ENCODE data around the gene MSANTD7. TPM values are rescaled to one million over a fixed set of nuclear protein-coding genes. Genes with fewer than 3 reads are reported as not detected.
A peak's percentile ranks its signal among the peaks of the same experiment; 100 is the strongest.

Gene MSANTD7
- total RNA-seq, 6 donors from 2014 or later, result 5.9 to 13.9 (median 7.5) TPM

DNA sequence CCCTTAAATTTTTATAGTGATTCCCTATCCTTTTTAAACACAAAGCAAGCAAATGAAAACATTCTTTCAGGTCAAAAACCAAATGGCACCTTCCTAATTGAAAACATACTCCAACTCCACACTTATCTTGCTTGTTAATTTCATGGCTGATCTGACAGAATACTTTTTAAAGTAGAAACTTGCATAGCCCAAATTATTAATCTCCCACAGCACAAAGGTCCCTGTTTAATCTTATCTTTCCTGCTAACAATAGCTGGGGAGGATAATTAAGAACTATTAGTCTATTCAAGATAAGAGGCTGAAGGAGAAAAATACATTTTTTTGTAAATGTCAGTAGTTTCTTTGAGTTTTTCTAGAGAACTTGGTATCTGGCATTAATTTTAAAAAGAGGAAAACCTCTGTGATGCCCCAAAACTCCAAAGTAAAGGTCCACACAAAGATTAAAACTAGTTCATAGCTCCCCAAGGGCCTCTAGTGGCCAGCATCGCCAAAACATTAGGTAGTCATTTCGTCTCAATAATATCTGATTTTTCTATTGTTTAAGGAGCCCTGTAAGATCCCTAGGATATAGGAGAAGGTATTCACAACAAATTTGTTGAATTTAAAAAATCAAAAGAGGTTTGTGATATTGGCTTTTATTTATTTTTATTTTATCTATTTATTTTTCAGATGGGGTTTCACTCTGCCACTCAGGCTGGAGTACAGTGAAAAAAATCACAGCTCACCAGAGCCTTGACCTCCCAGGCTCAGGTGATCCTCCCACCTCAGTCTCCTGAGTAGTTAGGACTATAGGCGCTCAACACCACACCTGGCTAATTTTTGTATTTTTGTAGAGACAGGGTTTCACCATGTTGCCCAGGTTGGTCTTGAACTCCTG is 15.0 kb upstream of the MSANTD7 start:
- ATAC-seq (ENCODE audit: low FRiP score in 2 of 2), result peak in 1 of 2 donors; percentile 68
- H3K27me3 ChIP-seq, result no peaks in the 10 kb centered on the region
- TF ChIP-seq, protein P1, sequence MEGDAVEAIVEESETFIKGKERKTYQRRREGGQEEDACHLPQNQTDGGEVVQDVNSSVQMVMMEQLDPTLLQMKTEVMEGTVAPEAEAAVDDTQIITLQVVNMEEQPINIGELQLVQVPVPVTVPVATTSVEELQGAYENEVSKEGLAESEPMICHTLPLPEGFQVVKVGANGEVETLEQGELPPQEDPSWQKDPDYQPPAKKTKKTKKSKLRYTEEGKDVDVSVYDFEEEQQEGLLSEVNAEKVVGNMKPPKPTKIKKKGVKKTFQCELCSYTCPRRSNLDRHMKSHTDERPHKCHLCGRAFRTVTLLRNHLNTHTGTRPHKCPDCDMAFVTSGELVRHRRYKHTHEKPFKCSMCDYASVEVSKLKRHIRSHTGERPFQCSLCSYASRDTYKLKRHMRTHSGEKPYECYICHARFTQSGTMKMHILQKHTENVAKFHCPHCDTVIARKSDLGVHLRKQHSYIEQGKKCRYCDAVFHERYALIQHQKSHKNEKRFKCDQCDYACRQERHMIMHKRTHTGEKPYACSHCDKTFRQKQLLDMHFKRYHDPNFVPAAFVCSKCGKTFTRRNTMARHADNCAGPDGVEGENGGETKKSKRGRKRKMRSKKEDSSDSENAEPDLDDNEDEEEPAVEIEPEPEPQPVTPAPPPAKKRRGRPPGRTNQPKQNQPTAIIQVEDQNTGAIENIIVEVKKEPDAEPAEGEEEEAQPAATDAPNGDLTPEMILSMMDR (IDR thresholded peaks at IDR 0.05), result peak in 5 of 6 experiments; percentile 28 to 53 (median 46)
- no peak for TF ChIP-seq POLR2AphosphoS5 (IDR thresholded peaks at IDR 0.05)
- 29 to 41% methylated on average over 3 of the region's 3 CpGs for WGBS, 2 donors
- no peak overlapping the region for H3K4me3 ChIP-seq
- no peaks in the 10 kb centered on the region for H3K36me3 ChIP-seq
- no peak overlapping the region for H3K27ac ChIP-seq
- H3K4me1 ChIP-seq, result no peaks in the 10 kb centered on the region
- DNase-seq, result no peak
- H3K9me3 ChIP-seq, result no peaks in the 10 kb centered on the region

- ATAC-seq (ENCODE audit: low FRiP score in 2 of 2) (no peak), DNase-seq (no peak)
- WGBS, 2 donors, result 78 to 87% methylated on average over 3 of the region's 3 CpGs
- no peaks in the 10 kb centered on the region for H3K4me1 ChIP-seq
- TF ChIP-seq, protein P1 (IDR thresholded peaks at IDR 0.05), result no peak
- TF ChIP-seq POLR2A (IDR thresholded peaks at IDR 0.05), result no peak
- TF ChIP-seq POLR2AphosphoS5 (IDR thresholded peaks at IDR 0.05), result no peak
- TF ChIP-seq EP300 (IDR thresholded peaks at IDR 0.05), result no peak
- no peak overlapping the region for H3K4me3 ChIP-seq
- H3K9me3 ChIP-seq, result no peaks in the 10 kb centered on the region
- no peaks in the 10 kb centered on the region for H3K27me3 ChIP-seq
- H3K27ac ChIP-seq, result no peak overlapping the region
- no peaks in the 10 kb centered on the region for H3K36me3 ChIP-seq
Observed at GRCh38 chr10:14823966-14824365, 14.1 kb upstream of the MSANTD7 start.

DNA sequence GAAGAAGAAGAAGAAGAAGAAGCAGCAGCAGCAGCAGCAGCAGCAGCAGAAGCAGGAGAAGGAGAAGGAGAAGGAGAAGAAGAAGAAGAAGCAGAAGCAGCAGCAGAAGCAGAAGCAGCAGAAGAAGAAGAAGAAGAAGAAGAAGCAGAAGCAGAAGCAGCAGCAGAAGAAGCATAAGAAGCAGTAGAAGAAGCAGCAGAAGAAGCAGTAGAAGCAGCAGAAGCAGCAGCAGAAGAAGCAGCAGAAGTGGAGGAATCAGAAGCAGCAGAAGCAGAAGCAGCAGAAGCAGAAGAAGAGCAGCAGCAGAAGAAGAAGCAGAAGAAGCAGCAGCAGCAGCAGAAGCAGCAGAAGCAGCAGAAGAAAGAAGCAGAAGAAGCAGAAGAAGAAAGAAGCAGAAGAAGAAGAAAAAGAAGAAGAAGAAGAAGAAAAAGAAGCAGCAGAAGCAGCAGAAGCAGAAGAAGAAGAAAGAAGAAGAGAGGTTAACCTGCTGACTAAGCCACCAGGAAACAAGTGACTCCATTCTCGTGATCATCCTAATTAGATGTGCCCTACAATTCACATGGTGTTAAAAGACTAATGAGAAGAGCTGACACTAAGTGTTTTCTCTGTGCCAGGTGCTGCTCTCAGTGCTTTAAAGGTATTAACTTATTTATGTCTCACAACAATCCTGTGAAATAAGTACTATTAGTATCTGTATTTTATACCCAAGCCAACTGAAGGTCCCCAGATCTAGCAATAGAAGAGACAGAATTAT is 11.9 kb upstream of the MSANTD7 start:
- Histone ChIP-seq H3K4me1 (no peaks in the 10 kb centered on the region), H3K36me3 (no peaks in the 10 kb centered on the region)
- TF ChIP-seq, protein P1 (IDR thresholded peaks at IDR 0.05), result no peak
- no peak for TF ChIP-seq POLR2A (IDR thresholded peaks at IDR 0.05)
- TF ChIP-seq POLR2AphosphoS5 (IDR thresholded peaks at IDR 0.05), result no peak
- no peak for TF ChIP-seq EP300 (IDR thresholded peaks at IDR 0.05)

GRCh38 chr10:14833106-14833505 is 5.0 kb upstream of the MSANTD7 start:
- no peaks in the 10 kb centered on the region for H3K9me3 ChIP-seq
- TF ChIP-seq, protein P1 (IDR thresholded peaks at IDR 0.05), result no peak
- TF ChIP-seq POLR2A (IDR thresholded peaks at IDR 0.05), result no peak
- TF ChIP-seq EP300 (IDR thresholded peaks at IDR 0.05), result no peak
- no peak for TF ChIP-seq POLR2AphosphoS5 (IDR thresholded peaks at IDR 0.05)
- H3K4me3 ChIP-seq, result no peak overlapping the region
- 81 to 85% methylated on average over 3 of the region's 3 CpGs for WGBS, 2 donors
- H3K4me1 ChIP-seq, result peaks cover 7 to 8% (median 7%) of the 10 kb centered on the region in 4 donors
- no peaks in the 10 kb centered on the region for H3K27me3 ChIP-seq
- H3K27ac ChIP-seq, result no peak overlapping the region
- ATAC-seq (ENCODE audit: low FRiP score in 2 of 2) (no peak), DNase-seq (no peak)
- no peaks in the 10 kb centered on the region for H3K36me3 ChIP-seq

More for the DNA sequence above, 11.9 kb upstream of the MSANTD7 start:
- Histone ChIP-seq H3K4me3 (no peak overlapping the region), H3K9me3 (no peaks in the 10 kb centered on the region), H3K27ac (peak overlapping the region in 1 of 4 donors; percentile 11), H3K27me3 (no peaks in the 10 kb centered on the region)
- WGBS, 2 donors, result 46 to 75% methylated on average over 1 of the region's 1 CpG
- ATAC-seq (ENCODE audit: low FRiP score in 2 of 2) (no peak), DNase-seq (no peak)

Measured in upper lobe of left lung (tissue), 6 donors.